Effector memory CD4-positive, alpha-beta T cell (primary cell): ENCODE results near the gene WDR53.

Experiments used
- DNase-seq, 3 donors: peaks; one replicate each; pipeline ENCODE4 v3.0.0-alpha.2; 2020
- H3K27ac ChIP-seq: 2 replicates; pipeline ENCODE4 v1.7.0; 2013; ENCODE audit warnings: mild to moderate bottlenecking, low read length, moderate library complexity; ENCODE audit not compliant: insufficient read depth, poor library complexity, severe bottlenecking
- H3K27me3 ChIP-seq: replicated peaks from 2 replicates; pipeline ENCODE4 v1.7.0; 2013; ENCODE audit warnings: mild to moderate bottlenecking, low read length; ENCODE audit not compliant: insufficient read depth, control insufficient read depth, poor library complexity, severe bottlenecking
- H3K36me3 ChIP-seq: 2 replicates; pipeline ENCODE4 v1.7.0; 2013; ENCODE audit warnings: mild to moderate bottlenecking, low read length, moderate library complexity; ENCODE audit not compliant: control insufficient read depth, insufficient read depth
- H3K4me1 ChIP-seq: 2 replicates; pipeline ENCODE4 v1.7.0; 2013; ENCODE audit warnings: low read length, mild to moderate bottlenecking; ENCODE audit not compliant: control insufficient read depth, insufficient read depth, poor library complexity, severe bottlenecking
- H3K4me3 ChIP-seq: 2 replicates; pipeline ENCODE4 v1.7.0; 2013; ENCODE audit warnings: low read length, low read depth, mild to moderate bottlenecking; ENCODE audit not compliant: insufficient read depth, poor library complexity, severe bottlenecking
- H3K9me3 ChIP-seq: 2 replicates; pipeline ENCODE4 v1.7.0; 2013; ENCODE audit warnings: mild to moderate bottlenecking, low read length, moderate library complexity; ENCODE audit not compliant: control insufficient read depth

Gene WDR53

DNA sequence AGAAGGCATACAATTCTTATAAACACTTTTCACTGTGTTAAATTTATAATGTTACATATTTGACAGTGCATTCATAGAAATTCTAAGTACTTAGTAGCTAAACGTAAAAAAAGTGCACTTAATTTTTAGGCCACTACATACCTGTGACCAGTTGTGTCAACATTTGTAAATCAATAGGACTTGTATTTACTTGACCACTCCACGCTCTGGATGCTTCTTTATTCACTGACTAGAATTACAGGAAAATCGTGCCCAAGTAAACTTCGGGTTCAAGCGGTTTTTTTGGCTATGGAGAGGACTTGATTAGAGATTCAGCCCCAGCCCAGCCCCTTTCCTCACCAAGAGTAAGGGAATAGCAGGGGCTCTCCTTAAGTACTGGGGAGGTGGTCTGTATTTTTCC, 21.8 kb downstream of the WDR53 start:
- no peaks in the 10 kb centered on the region for H3K9me3 ChIP-seq
- H3K4me1 ChIP-seq, result no peaks in the 10 kb centered on the region
- no peak overlapping the region for H3K4me3 ChIP-seq
- no peaks in the 10 kb centered on the region for H3K36me3 ChIP-seq
- no peak overlapping the region for H3K27ac ChIP-seq
- no peak for DNase-seq
- no peaks in the 10 kb centered on the region for H3K27me3 ChIP-seq

DNA sequence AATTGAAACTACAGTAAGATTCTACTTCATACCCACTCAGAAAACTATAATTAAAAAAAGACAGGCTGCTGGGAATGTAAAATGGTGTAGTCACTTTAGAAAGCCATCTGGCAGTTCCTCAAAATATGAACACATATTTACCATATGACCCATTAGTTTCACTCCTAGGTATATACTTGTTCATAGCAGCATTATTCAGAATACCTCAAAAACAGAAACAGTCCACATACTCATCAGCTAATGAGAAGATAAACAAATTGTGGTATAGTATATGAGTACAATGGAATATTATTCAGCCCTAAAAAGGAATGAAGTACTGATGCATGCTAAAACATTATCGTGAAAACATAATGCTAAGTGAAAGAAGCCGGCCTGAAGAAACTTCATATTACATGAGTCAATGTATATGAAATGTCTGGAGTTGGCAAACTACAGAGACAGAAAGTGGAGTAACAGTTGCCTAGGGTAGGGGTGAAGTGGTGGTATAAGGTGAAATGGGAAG, 23.8 kb downstream of the WDR53 start:
- Histone ChIP-seq H3K27me3 (no peaks in the 10 kb centered on the region), H3K36me3 (no peaks in the 10 kb centered on the region), H3K9me3 (no peaks in the 10 kb centered on the region), H3K4me1 (no peaks in the 10 kb centered on the region), H3K27ac (no peak overlapping the region), H3K4me3 (no peak overlapping the region)
- DNase-seq, result no peak

DNA sequence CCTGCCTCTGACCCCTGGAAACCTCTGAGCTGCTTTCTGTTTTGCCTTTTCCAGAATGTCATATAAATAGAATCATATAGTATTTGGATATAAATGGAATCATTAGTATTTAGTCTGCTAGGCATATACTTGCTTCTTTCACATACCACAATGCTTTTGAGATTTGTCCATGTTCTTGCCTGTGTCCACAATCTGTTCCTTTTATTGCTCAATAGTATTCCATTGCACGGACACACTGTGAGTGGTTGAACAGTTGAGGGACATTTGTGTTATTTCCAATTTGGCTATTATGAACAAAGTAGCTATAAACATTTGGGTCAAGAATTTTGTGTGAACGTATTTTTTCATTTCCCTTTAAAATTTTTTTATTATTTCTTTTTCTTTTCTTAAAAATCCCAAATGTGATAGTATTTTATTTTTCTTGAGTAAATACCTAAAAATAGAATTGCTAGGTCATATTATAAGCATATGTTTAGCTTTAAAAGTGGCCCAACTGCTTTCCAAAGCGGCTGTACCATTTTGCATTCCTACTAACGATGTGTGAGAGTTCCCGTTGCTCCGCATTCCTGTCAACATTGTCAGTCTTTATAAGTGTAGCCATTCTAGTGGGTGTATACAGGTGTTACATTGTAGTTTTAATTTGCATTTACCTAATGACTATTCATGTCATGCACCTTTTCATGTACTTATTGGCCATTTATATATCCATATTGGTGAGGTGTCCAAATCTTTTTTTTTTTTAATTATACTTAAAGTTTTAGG, 26.5 kb downstream of the WDR53 start:
- Histone ChIP-seq H3K9me3 (no peaks in the 10 kb centered on the region), H3K4me1 (no peaks in the 10 kb centered on the region), H3K36me3 (no peaks in the 10 kb centered on the region), H3K27ac (no peak overlapping the region), H3K4me3 (no peak overlapping the region), H3K27me3 (no peaks in the 10 kb centered on the region)
- no peak for DNase-seq

DNA sequence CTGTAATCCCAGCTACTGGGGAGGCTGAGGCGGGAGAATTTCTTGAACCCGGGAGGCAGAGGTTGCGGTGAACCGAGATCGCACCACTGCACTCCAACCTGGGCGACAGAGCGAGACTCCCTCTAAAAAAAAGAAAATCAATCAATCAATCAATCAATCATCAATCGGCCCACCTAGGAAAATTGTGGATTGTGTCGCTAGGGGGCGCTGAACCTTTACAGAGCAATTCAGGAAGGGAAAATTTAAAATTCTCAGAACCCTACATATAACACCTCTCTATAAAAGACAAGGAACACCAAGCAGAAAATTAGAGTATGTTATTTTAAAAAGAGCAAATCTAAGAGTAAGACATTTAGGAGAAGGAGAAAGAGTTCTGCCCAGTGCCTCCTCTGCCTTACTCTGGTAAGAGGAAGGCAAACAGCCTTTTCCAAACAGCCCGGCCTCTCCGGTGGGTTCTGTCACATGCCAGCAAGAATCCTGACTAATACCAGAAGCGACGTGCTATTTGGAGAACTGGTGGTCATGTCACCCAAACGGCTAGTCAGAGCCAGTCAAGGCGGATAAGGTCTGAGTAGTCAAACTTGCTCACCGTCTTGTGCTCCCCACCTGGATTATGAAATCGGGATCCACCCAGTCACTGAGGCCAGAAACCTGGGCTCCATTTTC, 30.9 kb downstream of the WDR53 start:
- DNase-seq, result peak; percentile 28 to 63 (median 34)
- H3K4me3 ChIP-seq, result no peak overlapping the region
- H3K9me3 ChIP-seq, result no peaks in the 10 kb centered on the region
- no peak overlapping the region for H3K27ac ChIP-seq
- no peaks in the 10 kb centered on the region for H3K36me3 ChIP-seq
- no peaks in the 10 kb centered on the region for H3K4me1 ChIP-seq
- no peaks in the 10 kb centered on the region for H3K27me3 ChIP-seq

DNA sequence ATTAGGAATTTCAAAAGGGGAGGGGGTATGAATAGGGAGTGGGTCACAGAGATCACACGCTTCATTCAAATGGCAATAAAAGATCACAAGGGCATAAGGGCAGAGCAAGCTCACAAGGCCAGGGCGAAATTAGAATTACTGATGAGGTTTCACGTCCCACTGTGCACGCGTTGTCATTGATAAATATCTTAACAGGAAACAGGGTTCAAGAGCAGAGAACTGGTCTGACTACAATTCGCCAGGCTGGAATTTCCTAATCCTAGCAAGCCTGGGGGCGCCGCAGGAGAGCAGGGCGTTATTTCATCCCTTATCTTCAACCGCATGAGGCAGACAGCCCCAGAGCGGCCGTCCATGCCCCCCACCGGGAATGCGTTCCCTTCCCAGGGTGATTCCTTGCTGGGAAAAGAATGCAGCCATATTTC, 35.1 kb downstream of the WDR53 start:
- H3K36me3 ChIP-seq, result no peaks in the 10 kb centered on the region
- no peaks in the 10 kb centered on the region for H3K27me3 ChIP-seq
- no peak overlapping the region for H3K4me3 ChIP-seq
- no peak for DNase-seq
- no peaks in the 10 kb centered on the region for H3K9me3 ChIP-seq
- H3K27ac ChIP-seq, result no peak overlapping the region
- peaks cover 6% of the 10 kb centered on the region for H3K4me1 ChIP-seq

DNA sequence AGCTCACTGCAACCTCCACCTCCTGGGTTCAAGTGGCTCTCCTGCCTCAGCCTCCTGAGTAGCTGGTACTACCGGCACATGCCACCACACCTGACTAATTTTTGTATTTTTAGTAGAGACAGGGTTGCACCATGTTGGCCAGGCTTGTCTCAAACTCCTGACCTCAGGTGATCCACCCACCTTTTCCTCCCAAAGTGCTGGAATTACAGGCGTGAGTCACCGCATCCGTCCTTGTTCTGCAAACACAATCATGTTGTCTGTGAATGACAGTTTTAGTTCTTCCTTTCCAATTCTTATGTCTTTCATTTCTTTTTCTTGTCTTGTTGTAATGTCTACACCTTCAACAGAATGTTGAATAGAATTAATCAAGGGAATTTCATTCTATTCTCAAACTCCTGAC, 36.9 kb downstream of the WDR53 start:
- H3K4me1 ChIP-seq, result peaks cover 6% of the 10 kb centered on the region
- no peak for DNase-seq
- no peaks in the 10 kb centered on the region for H3K9me3 ChIP-seq
- H3K27me3 ChIP-seq, result no peaks in the 10 kb centered on the region
- H3K4me3 ChIP-seq, result no peak overlapping the region
- no peak overlapping the region for H3K27ac ChIP-seq
- no peaks in the 10 kb centered on the region for H3K36me3 ChIP-seq

DNA sequence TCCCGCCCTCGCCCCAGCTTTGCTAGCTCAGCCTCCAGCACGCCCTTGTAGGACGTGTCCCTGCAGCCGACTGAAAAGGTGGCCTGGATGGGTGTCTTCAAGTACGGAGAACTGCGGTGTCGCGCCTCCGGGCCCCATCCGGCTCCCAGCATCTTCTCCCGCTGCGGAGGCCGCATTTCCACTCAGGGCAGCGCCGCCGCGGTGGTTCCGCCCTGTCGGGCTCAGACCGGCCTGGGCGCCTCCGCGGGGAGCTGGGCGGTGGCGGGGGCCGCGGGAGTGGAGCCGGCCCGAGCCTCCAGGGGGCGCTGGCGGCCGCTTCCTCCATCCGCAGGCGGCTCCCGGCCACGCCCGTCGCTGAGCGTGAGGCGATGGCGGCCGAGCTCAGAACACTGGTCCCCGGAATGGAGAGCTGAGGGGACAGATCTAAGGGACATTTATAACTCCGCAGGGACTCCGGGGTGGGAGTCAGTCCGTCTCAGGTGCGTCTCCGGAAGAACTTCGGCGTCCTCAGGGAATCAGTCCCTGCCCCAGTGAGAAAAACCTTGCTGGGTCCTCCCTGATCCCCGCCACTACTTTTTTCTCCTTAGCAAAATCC, 39.6 kb downstream of the WDR53 start:
- Histone ChIP-seq H3K9me3 (no peaks in the 10 kb centered on the region), H3K27me3 (no peaks in the 10 kb centered on the region), H3K36me3 (no peaks in the 10 kb centered on the region), H3K27ac (no peak overlapping the region), H3K4me3 (peak overlapping the region; percentile 53), H3K4me1 (peaks cover 6% of the 10 kb centered on the region)
- DNase-seq, result peak; percentile 28 to 67 (median 45)

DNA sequence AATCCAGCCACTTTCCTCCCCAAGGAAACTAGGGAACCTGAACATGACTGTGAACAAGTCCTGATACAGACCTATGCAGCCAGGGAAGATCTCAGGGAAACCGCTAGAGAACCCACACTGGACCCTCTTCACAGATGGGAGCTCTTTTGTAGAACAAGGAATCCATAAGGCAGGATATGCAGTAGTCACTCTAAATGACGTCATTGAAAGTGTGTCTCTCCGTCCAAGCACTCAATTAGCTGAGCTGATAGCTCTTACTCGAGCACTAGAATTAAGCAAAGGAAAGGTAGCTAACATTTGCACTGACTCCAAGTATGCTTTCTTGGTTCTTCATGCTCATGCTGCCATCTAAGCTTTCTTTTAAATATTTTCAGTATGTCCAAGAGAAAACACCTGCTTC, 43.2 kb downstream of the WDR53 start:
- no peaks in the 10 kb centered on the region for H3K36me3 ChIP-seq
- DNase-seq, result no peak
- H3K27ac ChIP-seq, result no peak overlapping the region
- H3K4me3 ChIP-seq, result no peak overlapping the region
- H3K4me1 ChIP-seq, result peaks cover 6% of the 10 kb centered on the region
- H3K27me3 ChIP-seq, result no peaks in the 10 kb centered on the region
- peaks cover 2% of the 10 kb centered on the region for H3K9me3 ChIP-seq

DNA sequence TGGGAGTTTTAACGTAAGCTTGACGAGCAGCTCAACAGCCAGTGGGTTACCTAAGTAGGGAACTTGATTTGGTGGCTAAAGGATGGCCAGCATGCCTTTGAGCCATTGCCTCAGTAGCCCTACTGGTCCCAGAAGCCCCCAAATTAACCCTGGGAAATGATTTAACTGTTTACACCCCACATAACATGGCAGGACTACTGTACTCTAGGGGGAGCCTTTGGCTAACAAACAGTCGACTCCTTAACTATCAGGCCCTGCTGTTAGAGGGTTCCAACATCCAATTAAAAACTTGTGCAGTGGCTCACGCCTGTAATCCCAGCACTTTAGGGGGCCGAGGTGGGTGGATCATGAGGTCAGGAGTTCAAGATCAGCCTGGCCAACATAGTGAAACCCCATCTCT, 43.8 kb downstream of the WDR53 start:
- no peaks in the 10 kb centered on the region for H3K27me3 ChIP-seq
- peaks cover 6% of the 10 kb centered on the region for H3K4me1 ChIP-seq
- H3K4me3 ChIP-seq, result no peak overlapping the region
- DNase-seq, result no peak
- no peaks in the 10 kb centered on the region for H3K36me3 ChIP-seq
- peaks cover 8% of the 10 kb centered on the region for H3K9me3 ChIP-seq
- no peak overlapping the region for H3K27ac ChIP-seq

DNA sequence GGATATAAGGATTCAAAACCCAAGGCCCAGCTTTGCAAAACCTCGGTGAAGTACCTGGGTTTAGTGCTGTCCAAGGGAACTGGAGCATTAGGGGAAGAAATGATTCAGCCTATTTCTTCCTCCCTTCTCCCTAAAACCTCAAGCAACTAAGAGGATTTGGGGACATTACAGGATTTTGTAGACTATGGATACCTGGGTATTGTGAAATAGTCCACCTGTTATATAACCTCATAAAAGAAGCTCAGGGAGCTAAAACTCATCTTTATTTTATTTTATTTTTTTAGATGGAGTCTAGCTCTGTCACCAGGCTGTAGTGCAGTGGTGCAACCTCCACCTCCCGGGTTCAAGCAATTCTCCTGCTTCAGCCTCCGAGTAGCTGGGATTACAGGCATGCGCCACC, 44.5 kb downstream of the WDR53 start:
- H3K4me1 ChIP-seq, result peaks cover 5% of the 10 kb centered on the region
- no peak for DNase-seq

More for the DNA sequence above, 44.5 kb downstream of the WDR53 start:
- peaks cover 12% of the 10 kb centered on the region for H3K9me3 ChIP-seq
- H3K27me3 ChIP-seq, result no peaks in the 10 kb centered on the region
- no peaks in the 10 kb centered on the region for H3K36me3 ChIP-seq
- no peak overlapping the region for H3K27ac ChIP-seq
- no peak overlapping the region for H3K4me3 ChIP-seq
